AG09309 (cell line): ENCODE results near the gene SREK1IP1.
A peak's percentile ranks its signal among the peaks of the same experiment; 100 is the strongest.

Source experiments
- DNase-seq: peaks from one replicate; pipeline ENCODE4 v3.0.0-alpha.2; 2010; ENCODE audit warnings: low read depth
- H3K4me3 ChIP-seq: 2 replicates; pipeline ENCODE4 v1.5.1; 2011; ENCODE audit warnings: mild to moderate bottlenecking, low read depth, low read length, moderate library complexity; ENCODE audit not compliant: control insufficient read depth
- CTCF ChIP-seq: IDR thresholded peaks from 2 replicates; pipeline ENCODE4 v1.5.1; 2011; ENCODE audit warnings: mild to moderate bottlenecking, low read depth, low read length, inconsistent platforms; ENCODE audit not compliant: insufficient read depth, control insufficient read depth; ENCODE audit errors: missing control alignments

The SREK1IP1 gene

GRCh38 chr5:64680289-64680688, 88.2 kb downstream of the SREK1IP1 start:
- H3K4me3 ChIP-seq, result no peak overlapping the region
- peak; percentile 28 for TF ChIP-seq CTCF
- no peak for DNase-seq

- TF ChIP-seq CTCF, result no peak
- H3K4me3 ChIP-seq, result no peak overlapping the region
- DNase-seq, result no peak
Observed at GRCh38 chr5:64678374-64678773, 90.1 kb downstream of the SREK1IP1 start.

GRCh38 chr5:64671678-64672077, 96.8 kb downstream of the SREK1IP1 start:
- no peak for DNase-seq
- TF ChIP-seq CTCF, result no peak
- no peak overlapping the region for H3K4me3 ChIP-seq

- no peak for TF ChIP-seq CTCF
- H3K4me3 ChIP-seq, result no peak overlapping the region
- no peak for DNase-seq
Observed at GRCh38 chr5:64670277-64670676, 98.2 kb downstream of the SREK1IP1 start.
